HG02588 (cell line): Measurements from ENCODE around the gene VLDLR.
A peak's percentile ranks its signal among the peaks of the same experiment; 100 is the strongest.

ENCODE experiments used
- ATAC-seq: cut with Tn5 transposase; IDR thresholded peaks from one replicate; pipeline ENCODE4 v1.9.1; 2021; ENCODE audit warnings: mild to moderate bottlenecking, moderate library complexity; ENCODE audit not compliant: unreplicated experiment

VLDLR gene

GRCh38 chr9:2621722-2622460, at the start of gene VLDLR:
Gene VLDLR (plus strand): TSS chr9:2621787. CDS start chr9:2622190, 403 bp downstream.
- peak; percentile 36 for ATAC-seq

DNA sequence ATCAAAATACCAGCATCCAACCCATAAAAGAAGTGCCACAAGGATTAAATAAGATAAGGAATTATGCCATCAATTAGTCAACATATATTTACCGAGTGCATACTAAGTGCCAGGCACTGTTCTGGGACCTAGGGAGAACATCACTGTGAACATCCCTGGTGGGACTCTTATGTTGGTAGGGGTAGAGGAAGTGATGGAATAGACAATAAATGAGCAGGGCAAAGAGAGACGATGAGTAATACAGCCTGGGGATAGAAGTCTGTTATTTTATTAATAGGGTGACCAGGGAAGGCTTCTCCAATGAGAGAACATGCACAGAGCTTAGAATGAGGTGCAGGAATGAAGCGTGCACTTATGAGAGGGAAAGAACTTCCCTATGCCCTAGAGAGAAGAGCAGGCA, 47.4 kb upstream of the VLDLR start:
- no peak for ATAC-seq

GRCh38 chr9:2576631-2577030, 45.0 kb upstream of the VLDLR start:
- ATAC-seq: no peak

DNA sequence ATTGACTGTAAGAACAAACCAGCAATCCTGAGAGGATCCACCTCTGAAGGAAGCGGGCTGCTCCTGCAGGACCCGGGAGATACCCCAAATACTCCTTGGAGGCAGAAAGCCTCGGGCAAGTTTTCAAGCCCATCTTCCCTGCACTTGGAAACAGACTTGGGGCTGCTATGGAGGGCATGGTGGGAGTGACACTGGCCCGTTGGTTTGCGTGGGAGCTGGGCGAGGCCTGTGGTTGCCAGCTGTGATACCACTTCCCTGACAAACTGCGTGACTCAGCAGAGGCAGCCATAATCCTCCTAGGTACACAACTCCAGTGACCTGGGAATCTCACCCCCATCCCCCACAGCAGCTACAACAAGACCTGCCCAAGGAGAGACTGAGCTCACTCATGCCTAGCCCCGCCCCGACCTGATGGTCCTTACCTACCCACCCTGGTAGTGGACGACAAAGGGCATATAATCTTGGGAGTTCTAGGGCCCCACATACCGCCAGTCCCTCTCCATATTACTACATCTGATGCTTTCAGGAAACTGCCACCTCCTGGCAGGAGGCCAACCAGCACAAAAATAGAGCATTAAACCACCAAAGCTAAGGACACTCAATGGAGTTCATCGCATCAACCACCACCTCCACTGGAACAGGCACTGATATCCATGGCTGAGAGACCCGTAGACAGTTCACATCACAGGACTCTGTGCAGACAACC, 38.1 kb upstream of the VLDLR start:
- no peak for ATAC-seq

- ATAC-seq: no peak
Measured at GRCh38 chr9:2591967-2592366, 29.6 kb upstream of the VLDLR start.

DNA sequence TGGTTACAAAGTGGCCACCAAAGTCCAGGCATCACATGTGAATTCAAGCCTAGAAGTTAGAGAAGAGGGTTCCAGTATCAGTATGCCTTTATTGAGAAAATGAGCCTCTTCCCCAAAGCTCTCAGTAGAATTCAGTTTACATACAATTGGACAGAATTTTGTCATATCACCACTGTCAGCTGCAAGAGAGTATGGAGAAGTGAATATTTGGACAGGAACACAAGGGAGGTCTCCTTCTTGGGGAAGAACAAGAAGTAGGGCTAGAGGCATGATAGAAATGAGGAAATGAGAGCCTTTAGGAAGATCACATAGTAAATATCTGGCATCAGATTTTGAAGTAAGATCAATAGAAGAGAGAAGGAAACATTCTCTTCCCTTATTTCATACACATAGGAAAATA, 27.8 kb upstream of the VLDLR start:
- no peak for ATAC-seq

DNA sequence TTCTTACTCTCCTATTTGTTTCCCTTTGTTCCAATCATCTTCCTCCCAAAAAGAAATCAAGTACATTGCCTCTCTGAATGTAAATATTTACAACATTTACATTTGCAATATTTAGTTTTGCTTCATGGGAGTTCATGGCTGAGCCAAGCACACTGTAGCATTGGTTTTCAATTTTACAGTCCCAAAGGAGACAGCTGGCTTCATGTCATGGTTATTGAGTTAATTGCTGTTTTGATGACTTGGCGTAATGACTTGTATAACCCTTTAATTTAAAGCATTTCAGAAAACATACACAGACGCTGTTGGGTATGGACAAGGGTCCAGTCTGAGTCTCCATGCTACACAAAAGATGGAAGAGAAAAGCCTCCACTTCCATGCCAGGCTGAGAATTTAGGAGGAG, 25.6 kb upstream of the VLDLR start:
- no peak for ATAC-seq

DNA sequence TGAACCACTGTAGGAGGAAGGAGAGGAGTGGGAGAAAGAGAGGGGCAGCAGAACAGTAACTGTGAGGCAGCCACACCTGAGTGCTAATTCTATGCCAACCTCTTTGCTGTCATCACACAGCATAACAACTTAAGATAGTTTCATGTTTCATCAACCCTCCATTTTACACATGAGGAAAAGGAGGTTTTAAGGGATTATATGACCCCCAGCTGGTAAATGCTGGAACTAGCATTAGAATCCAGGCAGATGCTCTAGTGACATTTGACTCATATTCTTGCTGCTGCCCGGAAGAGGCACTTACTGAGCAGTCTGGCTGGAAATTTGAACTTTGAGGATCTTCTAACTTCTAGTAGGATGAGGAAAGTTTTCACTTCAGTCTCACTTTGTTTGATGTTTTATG, 24.1 kb upstream of the VLDLR start:
- ATAC-seq: no peak

DNA sequence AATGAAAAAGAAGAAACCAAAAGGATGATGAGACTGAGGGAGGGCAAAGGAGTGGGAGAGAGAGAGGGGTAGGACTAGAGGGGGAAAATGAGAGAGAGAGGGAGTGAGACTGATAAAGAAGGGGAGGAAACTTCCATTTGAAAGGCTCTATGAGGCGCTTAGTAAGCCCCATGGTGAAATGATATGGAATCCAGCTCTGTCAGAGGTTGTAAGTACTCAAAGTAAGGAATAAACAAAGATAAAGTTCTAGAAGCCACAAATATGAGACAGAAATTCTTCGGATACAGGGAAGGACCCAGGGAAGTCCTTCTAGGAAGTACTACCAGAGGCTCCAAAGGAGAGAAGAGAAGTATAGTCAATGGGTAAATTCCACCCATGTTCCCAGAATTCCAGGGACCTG, 21.7 kb upstream of the VLDLR start:
- ATAC-seq: no peak

DNA sequence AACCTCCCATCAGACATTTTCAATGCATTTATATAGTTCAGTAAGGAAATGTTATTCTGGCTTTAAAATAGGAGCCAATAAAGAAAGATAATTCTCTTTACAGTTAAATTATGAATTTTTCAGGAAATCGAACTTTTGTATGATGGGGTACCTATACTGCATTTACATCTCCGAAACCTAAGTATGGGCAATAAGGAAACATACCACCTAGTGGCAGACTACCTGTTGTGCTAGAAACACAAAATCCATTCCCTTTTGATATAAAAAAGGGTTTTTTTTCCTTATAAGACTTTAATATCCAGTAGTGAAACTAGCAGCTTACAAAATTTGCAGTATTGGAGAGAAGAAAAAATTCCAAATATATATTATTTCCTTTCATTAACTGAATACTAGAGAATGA, 21.3 kb upstream of the VLDLR start:
- no peak for ATAC-seq

DNA sequence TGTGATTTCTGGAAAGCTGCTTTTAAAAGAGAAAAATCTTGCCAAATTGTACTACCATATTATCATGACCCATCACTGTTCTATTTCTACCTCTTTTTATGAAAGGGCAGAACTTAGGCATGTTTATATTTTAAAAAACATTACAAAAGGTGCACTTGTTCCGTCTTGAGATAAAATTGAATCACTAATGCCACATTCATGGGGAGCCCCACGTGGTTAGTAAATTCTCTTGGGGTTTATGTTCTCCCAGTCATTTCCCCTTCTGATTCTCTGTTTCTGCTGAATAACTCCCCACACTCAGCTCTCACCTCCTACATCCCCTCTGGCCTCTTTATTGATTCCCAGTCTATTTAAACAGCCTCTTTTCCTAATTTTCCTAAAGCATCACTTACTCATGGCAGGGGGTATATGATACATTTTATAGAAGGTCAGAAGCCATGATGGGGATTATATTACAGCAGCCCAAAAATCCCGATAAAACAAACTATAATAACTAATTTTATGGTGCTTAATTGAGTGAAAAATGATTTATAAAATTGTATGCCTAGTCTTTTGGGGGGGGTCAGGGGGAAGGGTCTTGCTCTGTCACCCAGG, 19.7 kb upstream of the VLDLR start:
- ATAC-seq: peak; percentile 52

DNA sequence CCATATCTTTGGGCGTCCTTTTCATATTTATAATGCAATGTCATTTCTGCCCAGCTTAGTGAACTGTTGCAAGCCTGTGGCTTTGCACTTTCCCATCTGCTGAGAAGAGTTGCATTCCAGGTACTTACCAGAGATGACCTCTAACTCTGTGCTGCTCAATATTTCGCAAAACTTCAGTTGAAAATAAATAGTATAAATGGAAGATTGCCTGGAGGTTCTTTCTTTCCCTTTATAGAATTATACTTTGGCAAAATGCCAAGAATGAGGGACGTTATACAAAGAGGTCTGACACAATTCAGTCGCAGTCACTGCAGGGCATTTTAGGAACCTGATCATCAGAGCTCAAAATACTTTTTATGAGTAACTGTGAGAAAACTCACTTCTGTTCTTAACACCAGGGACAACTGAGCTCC, 18.9 kb upstream of the VLDLR start:
- ATAC-seq: peak; percentile 57

DNA sequence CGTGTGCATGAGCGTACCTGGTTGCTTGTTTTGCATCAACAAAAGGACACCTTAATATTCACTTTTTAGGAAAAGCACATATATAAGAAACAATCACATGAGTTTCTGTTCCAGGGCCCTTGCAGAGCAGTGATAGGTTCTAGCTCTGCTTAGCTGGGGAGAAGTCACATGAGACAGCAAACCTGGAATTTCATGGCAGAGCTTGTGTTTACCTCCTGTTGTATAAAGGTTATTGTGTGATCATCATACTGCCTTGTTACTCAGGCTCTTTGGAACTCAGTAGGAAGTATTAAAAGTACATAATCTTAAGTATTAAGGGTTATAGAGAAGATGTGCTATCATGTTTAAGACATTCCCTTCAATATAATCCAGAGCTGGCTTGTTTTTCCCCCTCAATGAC, 18.0 kb upstream of the VLDLR start:
- no peak for ATAC-seq

- no peak for ATAC-seq
Measured at GRCh38 chr9:2605246-2605645, 16.3 kb upstream of the VLDLR start.

DNA sequence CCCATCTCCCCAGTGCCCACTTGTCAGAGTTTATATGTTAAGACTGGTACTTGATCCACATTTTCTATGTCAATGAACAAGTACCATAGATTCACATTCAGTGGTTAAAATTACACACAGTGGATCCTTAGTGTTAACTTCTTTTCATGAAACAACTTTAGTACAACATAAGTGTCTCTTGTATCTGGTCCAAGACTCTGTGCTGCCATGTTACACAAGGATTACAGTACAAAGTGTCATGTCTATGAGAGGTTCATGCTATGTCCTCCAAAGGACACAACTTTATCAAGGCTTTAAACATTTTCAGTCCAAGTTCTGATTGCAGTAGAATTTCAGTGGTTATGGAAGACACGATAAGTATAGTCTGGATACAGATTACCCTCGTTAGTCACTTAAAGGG, 13.3 kb upstream of the VLDLR start:
- ATAC-seq: no peak

DNA sequence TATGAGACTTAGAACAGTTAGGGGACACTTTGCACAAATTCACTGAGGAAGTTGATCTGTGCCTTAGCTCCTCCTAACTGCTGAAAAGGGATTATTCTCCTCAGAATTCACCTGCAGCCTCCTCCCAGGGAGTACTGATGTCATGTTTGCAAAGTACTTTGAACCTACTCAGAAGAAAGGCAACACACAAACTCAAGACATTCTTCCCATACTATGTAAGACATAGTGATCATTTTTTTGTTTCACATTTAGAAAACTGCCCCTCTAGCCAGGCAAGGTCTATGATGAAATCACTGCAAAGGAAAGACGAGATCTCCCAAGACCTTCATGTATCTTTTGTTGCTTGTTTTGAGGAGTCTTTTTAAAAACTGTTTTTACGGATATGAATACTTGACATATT, 10.6 kb upstream of the VLDLR start:
- ATAC-seq: no peak

DNA sequence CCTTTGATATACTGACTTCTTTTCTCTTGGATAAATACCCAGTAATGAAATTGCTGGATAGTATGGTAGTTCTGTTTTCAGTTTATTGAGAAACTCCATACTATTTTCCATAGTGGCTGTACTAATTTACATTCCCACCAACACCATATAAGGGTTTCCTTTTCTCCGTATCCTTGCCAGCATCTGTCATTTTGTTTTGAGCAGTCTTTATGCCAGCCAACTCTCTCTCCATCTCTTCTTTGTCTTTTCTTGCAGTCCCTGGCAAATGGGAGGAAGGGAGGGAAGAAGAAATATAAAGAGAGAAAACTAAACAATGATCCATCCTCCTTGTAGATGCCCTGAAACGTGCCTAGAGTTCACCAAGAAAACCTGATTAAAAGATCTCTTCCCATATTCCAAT, 9.6 kb upstream of the VLDLR start:
- no peak for ATAC-seq

- no peak for ATAC-seq
Measured at GRCh38 chr9:2613730-2614271, 7.8 kb upstream of the VLDLR start.

- ATAC-seq: no peak
Measured at GRCh38 chr9:2615497-2615896, 6.1 kb upstream of the VLDLR start.

DNA sequence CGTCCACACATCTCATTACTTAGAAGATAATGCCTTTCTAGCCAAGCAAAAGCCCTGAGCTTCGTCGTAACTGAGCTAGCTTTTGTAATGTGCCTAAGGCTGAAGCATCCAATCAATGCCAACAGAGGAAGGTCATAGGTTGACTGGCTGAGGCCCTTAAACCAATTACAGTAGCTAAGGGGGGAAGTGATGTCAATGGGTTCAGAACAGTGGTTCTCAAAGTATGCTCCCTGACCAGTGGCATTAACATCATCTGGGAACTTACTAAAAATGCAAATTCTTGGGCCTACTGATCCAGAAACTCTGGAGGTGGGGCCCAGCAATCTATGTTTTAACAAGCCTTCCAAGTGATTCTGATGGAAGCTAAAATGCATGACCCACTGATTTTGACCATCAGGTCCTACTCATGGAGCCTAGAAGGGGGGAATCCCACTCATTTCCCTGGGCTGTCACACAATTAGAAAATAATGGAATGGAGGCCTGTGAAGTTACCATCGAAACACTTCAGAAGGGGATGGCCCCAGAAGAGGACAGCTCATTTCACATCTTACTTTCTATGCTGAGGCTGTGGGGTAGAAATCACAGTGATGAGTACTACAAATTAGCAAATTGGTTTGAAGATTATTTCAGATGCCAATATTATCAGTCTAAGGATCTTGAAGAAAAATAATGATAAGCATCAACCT, 4.8 kb upstream of the VLDLR start:
- peak; percentile 40 for ATAC-seq

- no peak for ATAC-seq
Measured at GRCh38 chr9:2618289-2618688, 3.3 kb upstream of the VLDLR start.
